Common myeloid progenitor, CD34-positive (primary cell): ENCODE results near the gene LIN7C.

Source experiments
- CTCF ChIA-PET: fragments of 350-600 bp; sonication (Branson Sonifier 250); formaldehyde crosslinking; loops from one replicate; lab custom pipeline; 2021; ENCODE audit warnings: antibody characterized with exemption; lab: Charles Lee
- POLR2A ChIA-PET: fragments of 350-600 bp; sonication (Branson Sonifier 250); formaldehyde crosslinking; loops from one replicate; lab custom pipeline; 2021; ENCODE audit warnings: antibody characterized with exemption; lab: Charles Lee
- DNase-seq, 3 donors: peaks; one replicate each; pipeline versions ENCODE4 v3.0.0 to v3.0.0-alpha.2; 2013
- H3K27ac ChIP-seq, 2 experiments: 1 replicate in 1 of 2; 2 replicates in 1 of 2; pipeline ENCODE4 v1.7.0; 2013; ENCODE audit warnings: inconsistent platforms in 2 of 2, low read length in 2 of 2, mild to moderate bottlenecking in 2 of 2, low read depth in 1 of 2, moderate library complexity in 1 of 2; ENCODE audit not compliant: severe bottlenecking in 2 of 2, insufficient read depth in 1 of 2, poor library complexity in 1 of 2
- H3K27me3 ChIP-seq, 5 experiments: replicated peaks in 2 of 5; 1 replicate in 3 of 5; 2 replicates in 2 of 5; pipeline versions ENCODE4 v1.6.1 to v1.7.0; 2013; ENCODE audit warnings: low read length in 4 of 5, mild to moderate bottlenecking in 2 of 5, moderate library complexity in 2 of 5, inconsistent platforms in 1 of 5; ENCODE audit not compliant: insufficient read depth in 5 of 5, control insufficient read depth in 4 of 5
- H3K36me3 ChIP-seq, 4 experiments: 1 replicate in 2 of 4; 2 replicates in 2 of 4; pipeline versions ENCODE4 v1.6.1 to v1.7.0; 2013; ENCODE audit warnings: low read length in 3 of 4, control low read depth in 1 of 4, mild to moderate bottlenecking in 1 of 4; ENCODE audit not compliant: control insufficient read depth in 4 of 4, insufficient read depth in 4 of 4
- H3K4me1 ChIP-seq, 4 experiments: 1 replicate in 3 of 4; 2 replicates in 1 of 4; pipeline versions ENCODE4 v1.6.1 to v1.7.1; 2013; ENCODE audit warnings: low read length in 3 of 4, mild to moderate bottlenecking in 3 of 4, control low read depth in 1 of 4, inconsistent platforms in 1 of 4, moderate library complexity in 1 of 4; ENCODE audit not compliant: control insufficient read depth in 4 of 4, insufficient read depth in 4 of 4; ENCODE audit errors: control extremely low read depth in 1 of 4
- H3K4me3 ChIP-seq, 7 experiments: 1 replicate in 4 of 7; 2 replicates in 3 of 7; pipeline versions ENCODE4 v1.5.1 to v1.7.0; 2013; ENCODE audit warnings: mild to moderate bottlenecking in 7 of 7, low read length in 6 of 7, moderate library complexity in 6 of 7, inconsistent platforms in 2 of 7, low read depth in 2 of 7, control low read depth in 1 of 7; ENCODE audit not compliant: insufficient read depth in 4 of 7, control insufficient read depth in 1 of 7; ENCODE audit errors: extremely low read depth in 1 of 7
- H3K9me3 ChIP-seq, 5 experiments: 1 replicate in 4 of 5; 2 replicates in 1 of 5; pipeline versions ENCODE4 v1.6.1 to v1.7.1; 2013; ENCODE audit warnings: low read length in 4 of 5, mild to moderate bottlenecking in 2 of 5, inconsistent platforms in 1 of 5, low read depth in 1 of 5, moderate library complexity in 1 of 5; ENCODE audit not compliant: control insufficient read depth in 4 of 5, insufficient read depth in 2 of 5; ENCODE audit errors: control extremely low read depth in 1 of 5
- WGBS: methylation state at CpG from one replicate; pipeline ENCODE4 v1.1.5; 2013; ENCODE audit not compliant: insufficient coverage; 5-methylcytosine and 5-hydroxymethylcytosine counted together

LIN7C gene

DNA sequence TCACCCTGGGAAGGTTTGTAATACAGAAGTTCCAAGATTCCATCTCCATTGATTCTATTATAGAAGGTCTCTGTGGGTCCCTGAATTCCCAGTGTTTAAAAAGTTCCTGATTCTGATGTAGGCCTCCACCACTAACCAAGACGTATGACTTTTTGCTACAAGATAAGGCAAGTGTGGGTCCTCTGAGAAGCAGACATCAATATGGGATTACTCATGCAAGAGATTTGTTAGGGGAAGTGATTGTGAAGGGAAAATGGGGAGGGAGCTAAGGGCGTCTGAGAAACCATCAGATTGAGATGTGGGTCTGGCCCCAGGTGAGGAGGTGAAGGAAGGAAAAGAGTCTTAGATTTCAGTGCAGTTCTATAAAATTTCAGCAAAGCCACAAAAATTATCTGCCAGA, 23.8 kb downstream of the LIN7C start:
- Histone ChIP-seq H3K4me3 (no peak overlapping the region), H3K36me3 (no peaks in the 10 kb centered on the region), H3K27ac (no peak overlapping the region), H3K9me3 (no peaks in the 10 kb centered on the region), H3K27me3 (no peaks in the 10 kb centered on the region), H3K4me1 (no peaks in the 10 kb centered on the region)
- ChIA-PET POLR2A (no interaction called here), CTCF (interaction anchor here (6.6 to 12.7 kb wide), 2 partner anchors 18 to 297 kb away, joined by 88 to 124 read pairs; no protein-coding TSS in a partner anchor)
- 89% methylated on average over 2 of the region's 2 CpGs for WGBS
- DNase-seq = no peak

DNA sequence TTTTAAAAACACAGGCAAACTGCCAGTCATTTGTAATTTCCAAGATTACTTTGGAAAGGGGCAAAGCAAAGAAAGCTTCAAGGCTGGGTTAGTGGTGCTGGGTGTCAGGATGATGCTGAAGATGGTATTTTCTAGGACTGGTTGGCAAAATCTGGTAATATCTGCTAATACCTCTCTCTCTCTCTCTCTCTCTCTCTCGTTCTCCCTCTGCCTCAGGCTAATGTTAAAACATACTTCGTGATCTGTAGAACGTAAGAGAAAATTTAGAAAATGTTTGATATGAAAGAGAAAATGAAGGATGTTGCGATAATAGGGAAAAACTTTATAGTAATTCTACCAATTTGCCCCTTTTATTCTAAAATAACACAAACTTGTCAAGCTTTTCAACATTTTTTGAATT, 24.6 kb downstream of the LIN7C start:
- DNase-seq = no peak
- H3K27me3 ChIP-seq = no peaks in the 10 kb centered on the region
- no peak overlapping the region for H3K4me3 ChIP-seq
- no CpG with 5 or more reads among the region's 4 CpGs for WGBS
- H3K4me1 ChIP-seq = no peaks in the 10 kb centered on the region
- CTCF ChIA-PET = interaction anchor here (0.7 to 12.7 kb wide), 4 partner anchors 16 to 297 kb away, joined by 3 to 124 read pairs (median 46); no protein-coding TSS in a partner anchor
- H3K36me3 ChIP-seq = no peaks in the 10 kb centered on the region
- H3K9me3 ChIP-seq = no peaks in the 10 kb centered on the region
- POLR2A ChIA-PET = no interaction called here
- no peak overlapping the region for H3K27ac ChIP-seq

DNA sequence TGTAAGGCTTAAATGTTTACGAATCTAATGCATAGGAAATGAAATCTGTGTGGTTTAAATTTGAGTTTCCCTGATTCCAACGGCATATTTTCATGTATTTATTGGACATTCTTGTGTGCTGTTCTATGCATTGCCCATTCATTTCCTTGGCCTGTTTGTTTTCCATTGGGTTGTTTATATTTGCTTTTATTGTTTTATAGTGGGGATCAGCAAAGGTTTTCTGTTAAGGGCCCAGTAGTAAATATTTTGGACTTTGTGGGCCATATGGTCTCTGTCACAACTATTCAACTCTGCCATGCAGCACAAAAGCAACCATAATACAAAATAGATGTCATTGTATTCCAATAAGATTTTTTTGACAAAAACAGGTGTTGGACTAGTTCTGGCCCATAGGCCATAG, 28.7 kb downstream of the LIN7C start:
- Histone ChIP-seq H3K4me1 (no peaks in the 10 kb centered on the region), H3K27ac (no peak overlapping the region), H3K36me3 (no peaks in the 10 kb centered on the region), H3K27me3 (no peaks in the 10 kb centered on the region), H3K4me3 (no peak overlapping the region), H3K9me3 (no peaks in the 10 kb centered on the region)
- no CpG with 5 or more reads among the region's 2 CpGs for WGBS
- CTCF ChIA-PET = interaction anchor here (1.0 to 1.5 kb wide), 2 partner anchors 21 to 25 kb away, joined by 3 to 5 read pairs; no protein-coding TSS in a partner anchor
- POLR2A ChIA-PET = no interaction called here
- DNase-seq = no peak

DNA sequence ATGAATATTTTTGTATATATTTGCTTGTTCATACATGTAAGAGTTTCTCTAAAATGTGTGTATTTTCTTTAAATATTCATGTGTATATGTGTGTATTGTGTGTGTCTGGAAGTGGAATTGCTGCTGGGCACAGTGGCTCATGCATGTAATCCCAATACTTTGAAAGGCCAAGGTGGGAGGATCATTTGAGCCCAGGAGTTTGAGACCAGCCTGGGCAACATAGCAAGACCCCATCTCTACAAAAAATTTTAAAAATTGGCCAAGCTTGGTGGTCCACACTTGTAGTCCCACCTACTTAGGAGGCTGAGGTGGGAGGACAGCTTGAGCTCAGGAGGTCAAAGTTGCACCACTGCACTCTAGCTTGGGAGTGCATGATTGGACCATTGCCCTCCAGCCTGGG, 29.3 kb downstream of the LIN7C start:
- Histone ChIP-seq H3K36me3 (no peaks in the 10 kb centered on the region), H3K4me3 (no peak overlapping the region), H3K27ac (no peak overlapping the region), H3K9me3 (no peaks in the 10 kb centered on the region), H3K4me1 (peaks cover 0 to 4% (median 2%) of the 10 kb centered on the region in 4 experiments), H3K27me3 (no peaks in the 10 kb centered on the region)
- ChIA-PET POLR2A (no interaction called here), CTCF (interaction anchor here (1.0 to 2.2 kb wide), 3 partner anchors 9 to 25 kb away, joined by 3 to 11 read pairs (median 5); no protein-coding TSS in a partner anchor)
- DNase-seq = no peak

DNA sequence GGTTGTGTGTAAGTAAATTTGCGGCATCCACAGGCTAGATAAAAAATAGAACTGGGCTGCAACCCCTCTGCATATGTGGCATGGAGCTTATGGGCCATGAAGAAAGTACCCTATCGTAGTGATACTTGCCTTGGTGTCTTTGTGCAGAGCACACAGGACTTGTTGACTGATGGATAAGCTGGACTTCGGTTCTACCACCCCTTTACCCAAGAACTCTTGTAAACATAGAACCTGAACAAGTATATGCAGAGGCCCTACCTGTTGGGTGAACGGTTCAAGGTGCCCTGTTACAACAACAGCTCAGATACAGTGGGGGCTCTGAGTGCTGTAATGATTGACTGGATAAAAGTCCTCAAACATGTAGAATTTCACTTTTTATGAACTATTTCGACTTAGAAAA, 30.9 kb downstream of the LIN7C start:
- Histone ChIP-seq H3K9me3 (no peaks in the 10 kb centered on the region), H3K4me3 (no peak overlapping the region), H3K27ac (no peak overlapping the region), H3K4me1 (peaks cover 6 to 16% (median 11%) of the 10 kb centered on the region in 4 experiments), H3K36me3 (no peaks in the 10 kb centered on the region), H3K27me3 (peaks cover 0 to 4% (median 0%) of the 10 kb centered on the region in 5 experiments)
- POLR2A ChIA-PET = no interaction called here
- WGBS = 100% methylated on average over 4 of the region's 5 CpGs
- no peak for DNase-seq
- CTCF ChIA-PET = interaction anchor here (0.8 to 2.9 kb wide), 5 partner anchors 10 to 290 kb away, joined by 3 to 11 read pairs (median 3); no protein-coding TSS in a partner anchor

DNA sequence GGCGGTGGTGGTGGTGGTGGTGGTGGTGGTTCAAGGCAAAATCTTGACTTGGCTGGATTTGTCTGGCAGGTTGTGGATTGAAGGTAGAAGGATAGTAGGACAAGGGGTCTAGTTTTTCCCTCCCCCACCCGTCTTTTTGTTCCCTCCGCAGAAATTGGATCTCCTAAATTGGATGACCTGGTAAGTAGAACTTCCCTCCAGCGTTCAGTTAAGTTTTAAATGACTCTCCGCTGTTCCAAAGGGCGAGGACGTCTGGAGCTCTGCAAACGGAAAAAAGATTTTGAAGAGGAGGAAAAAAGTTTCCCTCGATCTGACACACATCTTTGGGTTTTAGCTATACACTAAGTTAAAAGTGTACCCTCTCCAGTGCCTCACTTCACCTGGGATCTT, 33.6 kb downstream of the LIN7C start:
- peaks cover 6 to 17% (median 14%) of the 10 kb centered on the region in 4 experiments for H3K4me1 ChIP-seq
- peak overlapping the region in 5 of 7 experiments; percentile 72 to 92 (median 81) for H3K4me3 ChIP-seq
- DNase-seq = no peak
- H3K36me3 ChIP-seq = no peaks in the 10 kb centered on the region
- no peak overlapping the region for H3K27ac ChIP-seq
- POLR2A ChIA-PET = no interaction called here
- 60% methylated on average over 1 of the region's 9 CpGs for WGBS
- CTCF ChIA-PET = interaction anchor here (1.1 to 2.5 kb wide), 2 partner anchors 13 to 23 kb away, joined by 5 to 13 read pairs; no protein-coding TSS in a partner anchor
- H3K27me3 ChIP-seq = peaks cover 0 to 4% (median 0%) of the 10 kb centered on the region in 5 experiments
- no peaks in the 10 kb centered on the region for H3K9me3 ChIP-seq

DNA sequence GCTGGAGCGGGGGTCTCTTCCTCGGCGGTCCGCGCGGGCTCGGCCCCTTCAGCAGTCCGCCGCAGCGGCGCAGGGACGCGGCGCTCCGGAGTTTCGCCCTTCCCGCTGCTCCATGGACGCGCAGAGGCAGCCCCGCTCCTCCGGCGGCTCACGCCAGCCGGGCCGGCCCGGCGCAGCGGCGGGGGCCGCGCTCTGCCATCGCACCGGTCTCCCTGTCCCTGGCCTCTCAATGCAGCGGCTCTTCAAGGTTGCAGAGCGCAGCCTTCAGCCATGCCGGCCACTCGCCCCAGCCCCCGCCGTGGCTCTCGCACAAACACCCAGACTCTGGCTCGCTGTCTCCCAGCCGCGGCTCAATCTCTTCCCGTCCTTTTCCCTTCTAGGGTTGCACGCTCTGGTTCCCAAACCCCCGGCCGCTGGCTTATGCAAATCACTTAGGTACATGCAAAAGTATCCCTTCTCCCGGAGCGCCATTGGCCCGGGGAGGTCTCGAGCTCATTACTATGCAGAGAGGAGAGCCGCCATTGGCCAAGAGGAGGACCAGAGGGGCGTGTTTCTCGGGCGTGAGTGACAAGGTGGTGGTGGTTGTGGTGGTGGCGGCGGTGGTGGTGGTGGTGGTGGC, 34.1 kb downstream of the LIN7C start, which contains the start of gene LGR4:
TSS of gene LGR4 (minus strand) at position 393 of the 619 bp plus-strand sequence. CDS start 488 bp downstream, outside the sequence.
- CTCF ChIA-PET = interaction anchor here (1.1 to 2.5 kb wide), 2 partner anchors 14 to 23 kb away, joined by 5 to 13 read pairs; no protein-coding TSS in a partner anchor
- POLR2A ChIA-PET = no interaction called here
- 0% methylated on average over 43 of the region's 57 CpGs for WGBS
- Histone ChIP-seq H3K36me3 (no peaks in the 10 kb centered on the region), H3K9me3 (no peaks in the 10 kb centered on the region), H3K4me1 (peaks cover 6 to 17% (median 14%) of the 10 kb centered on the region in 4 experiments), H3K27ac (no peak within 1 kb of the TSS), H3K4me3 (peak within 1 kb of the TSS; percentile 72 to 97 (median 81)), H3K27me3 (peaks cover 0 to 4% (median 0%) of the 10 kb centered on the region in 5 experiments)
- DNase-seq = peak; percentile 90 to 94 (median 92)
